A673 (cell line): Measurements from ENCODE around the gene NIP7. TPM values are rescaled to one million over a fixed set of nuclear protein-coding genes. Genes with fewer than 3 reads are reported as not detected.

Experiments
- BruUV-seq: library from RNA; stranded (reverse); fragments of 400-500 nt; replicated peaks from 2 replicates; lab custom pipeline; 2021; lab: Mats Ljungman, UMichigan
- CTCF ChIA-PET: fragments of 300-600 bp; sonication (Branson Sonifier 250); formaldehyde crosslinking; loops from one replicate; lab custom pipeline; 2022; ENCODE audit warnings: antibody characterized with exemption; lab: Charles Lee
- POLR2A ChIA-PET: fragments of 300-600 bp; sonication (Branson Sonifier 250); formaldehyde crosslinking; loops from one replicate; lab custom pipeline; 2022; ENCODE audit warnings: antibody characterized with exemption; ENCODE audit not compliant: low non-redundant PET; lab: Charles Lee
- DNase-seq: peaks from one replicate; pipeline ENCODE4 v3.0.0-alpha.2; 2015; ENCODE audit warnings: low spot score
- H3K27ac ChIP-seq: fragments of 200-600 bp; sonication (generic); 2 replicates; pipeline ENCODE4 v1.5.1; 2016; ENCODE audit warnings: mixed run types, low read depth, mild to moderate bottlenecking, mixed read lengths, antibody characterized with exemption, low read length; ENCODE audit not compliant: poor library complexity, severe bottlenecking
- H3K27me3 ChIP-seq: fragments of 200-600 bp; sonication (generic); replicated peaks from 2 replicates; pipeline ENCODE4 v1.6.1; 2017; ENCODE audit warnings: mixed run types, low read depth, mild to moderate bottlenecking, mixed read lengths, antibody characterized with exemption, low read length; ENCODE audit not compliant: insufficient read depth, poor library complexity
- H3K36me3 ChIP-seq: fragments of 200-600 bp; sonication (generic); 2 replicates; pipeline ENCODE4 v1.6.1; 2016; ENCODE audit warnings: mixed run types, mild to moderate bottlenecking, mixed read lengths, antibody characterized with exemption, low read length; ENCODE audit not compliant: insufficient read depth, poor library complexity, severe bottlenecking
- H3K4me1 ChIP-seq: fragments of 200-600 bp; sonication (generic); 2 replicates; pipeline ENCODE4 v1.6.1; 2017; ENCODE audit warnings: mixed run types, mild to moderate bottlenecking, mixed read lengths, antibody characterized with exemption, low read length; ENCODE audit not compliant: insufficient read depth, poor library complexity, severe bottlenecking
- H3K4me3 ChIP-seq: fragments of 200-600 bp; sonication (generic); 2 replicates; pipeline ENCODE4 v1.5.1; 2016; ENCODE audit warnings: low read depth, mixed run types, mild to moderate bottlenecking, mixed read lengths, low read length; ENCODE audit not compliant: poor library complexity, severe bottlenecking
- H3K9me3 ChIP-seq: fragments of 200-600 bp; sonication (generic); 2 replicates; pipeline ENCODE4 v1.6.1; 2016; ENCODE audit warnings: mixed run types, low read depth, mild to moderate bottlenecking, mixed read lengths, antibody characterized with exemption, low read length; ENCODE audit not compliant: poor library complexity, severe bottlenecking
- CTCF ChIP-seq: fragments of 300-800, 200-600 bp; sonication (generic); conservative IDR thresholded peaks from 2 replicates; pipeline ENCODE4 v1.5.1; 2017; ENCODE audit warnings: low read depth, mild to moderate bottlenecking, antibody characterized with exemption, low read length, moderate library complexity, mixed read lengths
- EZH2 ChIP-seq: fragments of 200-600 bp; sonication (generic); IDR thresholded peaks from 2 replicates; pipeline ENCODE4 v1.6.1; 2017; ENCODE audit warnings: borderline replicate concordance, low read depth, mild to moderate bottlenecking, mixed read lengths, antibody characterized with exemption, low read length; ENCODE audit not compliant: poor library complexity, severe bottlenecking
- intact Hi-C: fragments of 100-400 bp; cut with micrococcal nuclease; formaldehyde crosslinking; loops from one replicate; pipeline ENCODE4 v1.10.0; 2022; ENCODE audit not compliant: unreplicated experiment
- total RNA-seq: library from RNA; stranded (reverse); gene quantifications from 2 replicates; pipeline ENCODE4 v1.2.3, GENCODE V29; 2021

The NIP7 gene
- total RNA-seq, 1 experiment from 2014 or later = 66.4 TPM

- TF ChIP-seq EZH2 (no peak), CTCF (no peak)
- Histone ChIP-seq H3K4me1 (peaks cover 1% of the 10 kb centered on the region), H3K27ac (no peak overlapping the region), H3K9me3 (no peaks in the 10 kb centered on the region), H3K4me3 (no peak overlapping the region), H3K36me3 (peaks cover 34% of the 10 kb centered on the region), H3K27me3 (no peaks in the 10 kb centered on the region)
- intact Hi-C loops = no loop called here
- no peak for DNase-seq
- ChIA-PET CTCF (no interaction called here), POLR2A (no interaction called here)
- no TSS peak for BruUV-seq
Measured at GRCh38 chr16:69345923-69346322, 6.4 kb downstream of the NIP7 start.

- H3K27me3 ChIP-seq = no peaks in the 10 kb centered on the region
- H3K36me3 ChIP-seq = peaks cover 26% of the 10 kb centered on the region
- TF ChIP-seq EZH2 (no peak), CTCF (no peak)
- ChIA-PET POLR2A (no interaction called here), CTCF (no interaction called here)
- intact Hi-C loops = no loop called here
- H3K9me3 ChIP-seq = no peaks in the 10 kb centered on the region
- H3K4me1 ChIP-seq = no peaks in the 10 kb centered on the region
- no peak overlapping the region for H3K27ac ChIP-seq
- no peak overlapping the region for H3K4me3 ChIP-seq
- no peak for DNase-seq
- BruUV-seq = no TSS peak
Measured at GRCh38 chr16:69346683-69347082, 7.1 kb downstream of the NIP7 start.

GRCh38 chr16:69348222-69348621 lies 8.7 kb downstream of the NIP7 start:
- H3K4me1 ChIP-seq = no peaks in the 10 kb centered on the region
- peaks cover 12% of the 10 kb centered on the region for H3K36me3 ChIP-seq
- H3K4me3 ChIP-seq = no peak overlapping the region
- BruUV-seq = no TSS peak
- DNase-seq = no peak
- no peak overlapping the region for H3K27ac ChIP-seq
- ChIA-PET POLR2A (no interaction called here), CTCF (no interaction called here)
- intact Hi-C loops = no loop called here
- H3K9me3 ChIP-seq = no peaks in the 10 kb centered on the region
- TF ChIP-seq CTCF (no peak), EZH2 (no peak)
- H3K27me3 ChIP-seq = no peaks in the 10 kb centered on the region
